ENCODE data around the gene ZNF394.

ZNF394 gene

GRCh38 chr7:99455874-99456273 is 44.2 kb downstream of the ZNF394 start:
- TF ChIP-seq, protein P1, sequence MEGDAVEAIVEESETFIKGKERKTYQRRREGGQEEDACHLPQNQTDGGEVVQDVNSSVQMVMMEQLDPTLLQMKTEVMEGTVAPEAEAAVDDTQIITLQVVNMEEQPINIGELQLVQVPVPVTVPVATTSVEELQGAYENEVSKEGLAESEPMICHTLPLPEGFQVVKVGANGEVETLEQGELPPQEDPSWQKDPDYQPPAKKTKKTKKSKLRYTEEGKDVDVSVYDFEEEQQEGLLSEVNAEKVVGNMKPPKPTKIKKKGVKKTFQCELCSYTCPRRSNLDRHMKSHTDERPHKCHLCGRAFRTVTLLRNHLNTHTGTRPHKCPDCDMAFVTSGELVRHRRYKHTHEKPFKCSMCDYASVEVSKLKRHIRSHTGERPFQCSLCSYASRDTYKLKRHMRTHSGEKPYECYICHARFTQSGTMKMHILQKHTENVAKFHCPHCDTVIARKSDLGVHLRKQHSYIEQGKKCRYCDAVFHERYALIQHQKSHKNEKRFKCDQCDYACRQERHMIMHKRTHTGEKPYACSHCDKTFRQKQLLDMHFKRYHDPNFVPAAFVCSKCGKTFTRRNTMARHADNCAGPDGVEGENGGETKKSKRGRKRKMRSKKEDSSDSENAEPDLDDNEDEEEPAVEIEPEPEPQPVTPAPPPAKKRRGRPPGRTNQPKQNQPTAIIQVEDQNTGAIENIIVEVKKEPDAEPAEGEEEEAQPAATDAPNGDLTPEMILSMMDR (IDR thresholded peaks at IDR 0.05; ENCODE audit: low read depth, low read length), result no peak
- in situ Hi-C loops (cut with HindIII; ENCODE audit: low sequenced_read_pairs), result no loop called here
- no peak for DNase-seq (ENCODE audit: low read depth, low spot score)
- H3K4me3 ChIP-seq (ENCODE audit: low read depth, low read length), result no peak overlapping the region

GRCh38 chr7:99453105-99453504 is 47.0 kb downstream of the ZNF394 start:
- DNase-seq (ENCODE audit: low read depth, low spot score), result no peak
- no peak overlapping the region for H3K4me3 ChIP-seq (ENCODE audit: low read depth, low read length)
- TF ChIP-seq, protein P1 (IDR thresholded peaks at IDR 0.05; ENCODE audit: low read depth, low read length), result no peak
- in situ Hi-C loops (cut with HindIII; ENCODE audit: low sequenced_read_pairs), result no loop called here

GRCh38 chr7:99452541-99452940 is 47.5 kb downstream of the ZNF394 start:
- TF ChIP-seq, protein P1 (IDR thresholded peaks at IDR 0.05; ENCODE audit: low read depth, low read length), result no peak
- H3K4me3 ChIP-seq (ENCODE audit: low read depth, low read length), result no peak overlapping the region
- no peak for DNase-seq (ENCODE audit: low read depth, low spot score)
- in situ Hi-C loops (cut with HindIII; ENCODE audit: low sequenced_read_pairs), result no loop called here

GRCh38 chr7:99451936-99452335 is 48.1 kb downstream of the ZNF394 start:
- no peak for DNase-seq (ENCODE audit: low read depth, low spot score)
- TF ChIP-seq, protein P1 (IDR thresholded peaks at IDR 0.05; ENCODE audit: low read depth, low read length), result no peak
- no peak overlapping the region for H3K4me3 ChIP-seq (ENCODE audit: low read depth, low read length)
- in situ Hi-C loops (cut with HindIII; ENCODE audit: low sequenced_read_pairs), result no loop called here

DNA sequence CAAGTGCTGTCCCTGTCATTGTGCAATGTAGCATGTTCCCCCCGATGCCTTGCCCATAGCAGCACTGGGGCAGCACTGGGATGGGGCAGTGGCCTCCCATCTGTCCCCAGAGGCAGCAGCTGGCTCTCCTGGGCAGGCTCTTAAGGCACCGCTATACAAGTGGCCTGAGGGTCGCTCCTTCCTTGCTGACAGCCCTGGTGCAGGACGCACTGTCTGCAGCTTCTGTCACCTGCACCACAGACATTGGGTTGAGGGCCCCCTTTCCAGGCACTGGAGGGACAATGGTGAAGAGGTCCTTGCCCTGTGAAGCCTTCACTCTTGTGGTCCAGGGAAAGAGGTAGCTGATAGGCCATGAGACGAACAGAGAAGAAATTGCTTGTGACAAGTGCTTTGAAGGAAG is 50.8 kb downstream of the ZNF394 start:
- in situ Hi-C loops (cut with HindIII; ENCODE audit: low sequenced_read_pairs), result no loop called here
- TF ChIP-seq, protein P1 (IDR thresholded peaks at IDR 0.05; ENCODE audit: low read depth, low read length), result no peak
- DNase-seq (ENCODE audit: low read depth, low spot score), result no peak
- no peak overlapping the region for H3K4me3 ChIP-seq (ENCODE audit: low read depth, low read length)

- in situ Hi-C loops (cut with HindIII; ENCODE audit: low sequenced_read_pairs), result no loop called here
- TF ChIP-seq, protein P1 (IDR thresholded peaks at IDR 0.05; ENCODE audit: low read depth, low read length), result no peak
- no peak overlapping the region for H3K4me3 ChIP-seq (ENCODE audit: low read depth, low read length)
- no peak for DNase-seq (ENCODE audit: low read depth, low spot score)
These were observed 51.2 kb downstream of the ZNF394 start for GRCh38 chr7:99448855-99449254.

- in situ Hi-C loops (cut with HindIII; ENCODE audit: low sequenced_read_pairs), result no loop called here
- TF ChIP-seq, protein P1 (IDR thresholded peaks at IDR 0.05; ENCODE audit: low read depth, low read length), result no peak
- no peak for DNase-seq (ENCODE audit: low read depth, low spot score)
- H3K4me3 ChIP-seq (ENCODE audit: low read depth, low read length), result no peak overlapping the region
These were observed 52.1 kb downstream of the ZNF394 start for GRCh38 chr7:99447943-99448342.

All from astrocyte of the spinal cord (primary cell).